ENCODE measurements around the gene ANKRD28.

- TF ChIP-seq RCOR1 (IDR thresholded peaks at IDR 0.05; ENCODE audit: insufficient replicate concordance, low read length) (no peak), ELK1 (IDR thresholded peaks at IDR 0.05; ENCODE audit: borderline replicate concordance, low read depth, low read length) (no peak), POLR2A (IDR thresholded peaks at IDR 0.05; ENCODE audit: low read depth, low read length) (no peak), CEBPB (IDR thresholded peaks at IDR 0.05; ENCODE audit: low read depth, low read length) (no peak), BHLHE40 (IDR thresholded peaks at IDR 0.05; ENCODE audit: low read depth, low read length) (no peak), RFX5 (IDR thresholded peaks at IDR 0.05; ENCODE audit: low read depth, low read length) (no peak), MAFK (IDR thresholded peaks at IDR 0.05; ENCODE audit: low read depth, low read length) (no peak), RAD21 (IDR thresholded peaks at IDR 0.05; ENCODE audit: low read length) (no peak), MXI1 (IDR thresholded peaks at IDR 0.05; ENCODE audit: borderline replicate concordance, low read depth, low read length) (no peak)
- TF ChIP-seq, protein P1, sequence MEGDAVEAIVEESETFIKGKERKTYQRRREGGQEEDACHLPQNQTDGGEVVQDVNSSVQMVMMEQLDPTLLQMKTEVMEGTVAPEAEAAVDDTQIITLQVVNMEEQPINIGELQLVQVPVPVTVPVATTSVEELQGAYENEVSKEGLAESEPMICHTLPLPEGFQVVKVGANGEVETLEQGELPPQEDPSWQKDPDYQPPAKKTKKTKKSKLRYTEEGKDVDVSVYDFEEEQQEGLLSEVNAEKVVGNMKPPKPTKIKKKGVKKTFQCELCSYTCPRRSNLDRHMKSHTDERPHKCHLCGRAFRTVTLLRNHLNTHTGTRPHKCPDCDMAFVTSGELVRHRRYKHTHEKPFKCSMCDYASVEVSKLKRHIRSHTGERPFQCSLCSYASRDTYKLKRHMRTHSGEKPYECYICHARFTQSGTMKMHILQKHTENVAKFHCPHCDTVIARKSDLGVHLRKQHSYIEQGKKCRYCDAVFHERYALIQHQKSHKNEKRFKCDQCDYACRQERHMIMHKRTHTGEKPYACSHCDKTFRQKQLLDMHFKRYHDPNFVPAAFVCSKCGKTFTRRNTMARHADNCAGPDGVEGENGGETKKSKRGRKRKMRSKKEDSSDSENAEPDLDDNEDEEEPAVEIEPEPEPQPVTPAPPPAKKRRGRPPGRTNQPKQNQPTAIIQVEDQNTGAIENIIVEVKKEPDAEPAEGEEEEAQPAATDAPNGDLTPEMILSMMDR (conservative IDR thresholded peaks at IDR 0.05; ENCODE audit: low read depth, low read length), result no peak
- TF ChIP-seq, protein P2, sequence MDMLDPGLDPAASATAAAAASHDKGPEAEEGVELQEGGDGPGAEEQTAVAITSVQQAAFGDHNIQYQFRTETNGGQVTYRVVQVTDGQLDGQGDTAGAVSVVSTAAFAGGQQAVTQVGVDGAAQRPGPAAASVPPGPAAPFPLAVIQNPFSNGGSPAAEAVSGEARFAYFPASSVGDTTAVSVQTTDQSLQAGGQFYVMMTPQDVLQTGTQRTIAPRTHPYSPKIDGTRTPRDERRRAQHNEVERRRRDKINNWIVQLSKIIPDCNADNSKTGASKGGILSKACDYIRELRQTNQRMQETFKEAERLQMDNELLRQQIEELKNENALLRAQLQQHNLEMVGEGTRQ (IDR thresholded peaks at IDR 0.05; ENCODE audit: low read depth, low read length), result no peak
Observed at GRCh38 chr3:15825016-15825415, 27.2 kb upstream of the ANKRD28 start.

All from IMR-90 (cell line).